GM12878 (cell line): ENCODE results near the gene CDH4. TPM values are rescaled to one million over a fixed set of nuclear protein-coding genes. Genes with fewer than 3 reads are reported as not detected.

Source experiments
- ATAC-seq: fragments of 200-7000 bp; cut with Tn5 transposase; 3 replicates; pipeline ENCODE4 v1.9.1; 2020; ENCODE audit warnings: mild to moderate bottlenecking, moderate library complexity
- BruUV-seq: library from RNA; stranded (reverse); fragments of 400-500 nt; replicated peaks from 2 replicates; lab custom pipeline; 2021; lab: Mats Ljungman, UMichigan
- CTCF ChIA-PET: fragments of 300-600 bp; sonication (Branson Sonifier 250); formaldehyde crosslinking; extraction: SDS; loops from one replicate; lab custom pipeline; 2021; ENCODE audit warnings: inconsistent platforms; lab: Yijun Ruan, JAX
- POLR2A ChIA-PET: fragments of 350-600 bp; formaldehyde crosslinking; extraction: SDS; loops from one replicate; lab custom pipeline; 2021; ENCODE audit warnings: inconsistent platforms; lab: Charles Lee
- RAD21 ChIA-PET: fragments of 300-600 bp; sonication (Branson Sonifier 250); formaldehyde crosslinking; loops from one replicate; lab custom pipeline; 2023; ENCODE audit warnings: antibody characterized with exemption; ENCODE audit not compliant: unreplicated experiment; lab: Charles Lee
- SMC1A ChIA-PET: fragments of 300-600 bp; sonication (Branson Sonifier 250); formaldehyde crosslinking; loops from one replicate; lab custom pipeline; 2023; ENCODE audit not compliant: unreplicated experiment, uncharacterized antibody; lab: Charles Lee
- DNase-seq: peaks from one replicate; pipeline ENCODE4 v3.0.0-alpha.2; 2011; ENCODE audit warnings: low read depth, low spot score
- FAIRE-seq: peaks from 3 replicates; lab custom pipeline; 2011; peaks lifted over from hg19 to GRCh38; lab: Jason Lieb, UNC
- H2AFZ ChIP-seq: 2 replicates; pipeline ENCODE4 v1.6.0; 2011; ENCODE audit warnings: low read depth, low read length, control low read depth; ENCODE audit not compliant: control insufficient read depth
- H3K27ac ChIP-seq: 2 replicates; pipeline ENCODE4 v1.5.1; 2011; ENCODE audit warnings: control low read depth; ENCODE audit not compliant: control insufficient read depth, insufficient read depth
- H3K27me3 ChIP-seq, 2 experiments: replicated peaks in 1 of 2; 2 replicates each; pipeline versions ENCODE4 v1.6.0 to v1.6.1; 2011; ENCODE audit warnings: low read length in 1 of 2; ENCODE audit not compliant: control insufficient read depth in 2 of 2, insufficient read depth in 2 of 2
- H3K36me3 ChIP-seq, 2 experiments: 2 replicates each; pipeline ENCODE4 v1.5.1; 2011; ENCODE audit warnings: low read length in 1 of 2; ENCODE audit not compliant: control insufficient read depth in 2 of 2, insufficient read depth in 2 of 2
- H3K4me1 ChIP-seq: 2 replicates; pipeline ENCODE4 v1.6.1; 2011; ENCODE audit warnings: mild to moderate bottlenecking, low read length, moderate library complexity, mixed read lengths; ENCODE audit not compliant: control insufficient read depth, insufficient read depth
- H3K4me2 ChIP-seq: 2 replicates; pipeline ENCODE4 v1.6.0; 2011; ENCODE audit warnings: control low read depth; ENCODE audit not compliant: control insufficient read depth, insufficient read depth
- H3K4me3 ChIP-seq: fragments of 200-600 bp; sonication (generic); 2 replicates; pipeline ENCODE4 v1.5.1; 2016
- H3K79me2 ChIP-seq: 2 replicates; pipeline ENCODE4 v1.6.0; 2011; ENCODE audit warnings: low read length; ENCODE audit not compliant: control insufficient read depth, insufficient read depth
- H3K9ac ChIP-seq: 2 replicates; pipeline ENCODE4 v1.8.0; 2011; ENCODE audit warnings: low read length, control low read depth, mixed read lengths; ENCODE audit not compliant: control insufficient read depth, insufficient read depth
- H3K9me3 ChIP-seq: replicated peaks from 3 replicates; pipeline ENCODE4 v1.5.1; 2011; ENCODE audit warnings: mild to moderate bottlenecking, low read length; ENCODE audit not compliant: control insufficient read depth, insufficient read depth
- H4K20me1 ChIP-seq: 2 replicates; pipeline ENCODE4 v1.6.0; 2011; ENCODE audit not compliant: control insufficient read depth, insufficient read depth
- ZBED1 ChIP-seq: IDR thresholded peaks from 2 replicates; pipeline ENCODE4 v1.6.1; 2016; ENCODE audit warnings: borderline replicate concordance
- ZNF24 ChIP-seq: fragments of 450-650 bp; IDR thresholded peaks from 2 replicates; pipeline ENCODE4 v1.6.1; 2017; ENCODE audit warnings: antibody characterized with exemption, mild to moderate bottlenecking
- WGBS: methylation state at CpG from one replicate; pipeline ENCODE4 v1.1.6; 2016; ENCODE audit warnings: low lambda C conversion rate; ENCODE audit not compliant: insufficient replicate concordance, insufficient coverage; ENCODE audit errors: missing lambda C conversion rate; 5-methylcytosine and 5-hydroxymethylcytosine counted together
- in situ Hi-C: fragments of 300-500 bp; cut with MboI; formaldehyde crosslinking; loops from 9 replicates; pipeline ENCODE4 v1.14.3; 2018; ENCODE audit warnings: mixed read lengths
- intact Hi-C: fragments of 100-400 bp; cut with micrococcal nuclease; formaldehyde crosslinking; loops from one replicate; pipeline ENCODE4 v1.14.2; 2022; ENCODE audit not compliant: unreplicated experiment
- polyA plus RNA-seq, 11 experiments: library from polyadenylated mRNA; depleted of rRNA in 4 of 11; unstranded in 6 of 11; stranded (reverse) in 5 of 11; fragments of >200 nt; fragmentation: Nextera tagmentation in 4 of 11; fragmentation: Illumina TruSeq in 1 of 11; extraction: Ambion mirVana in 4 of 11; extraction: Trizol in 1 of 11; gene quantifications; 1 replicate in 1 of 11; 2 replicates in 10 of 11; pipeline versions ENCODE4 v1.2.1 to v1.2.3, GENCODE V29; 2011 to 2016; ENCODE audit warnings: inconsistent platforms in 2 of 11, missing spikeins in 2 of 11, low read depth in 1 of 11
- total RNA-seq, 4 experiments: library from RNA; depleted of rRNA in 3 of 4; stranded (reverse); fragments of >200 nt in 3 of 4; fragmentation: Illumina TruSeq in 1 of 4; extraction: Trizol in 1 of 4; gene quantifications; 2 replicates each; pipeline versions ENCODE4 v1.2.1 to v1.2.3, GENCODE V29; 2013 to 2021
- TF ChIP-seq, protein P1 (sequence below): fragments of 450-650 bp; IDR thresholded peaks from 2 replicates; pipeline ENCODE4 v1.6.1; 2018; ENCODE audit warnings: borderline replicate concordance, mild to moderate bottlenecking; ENCODE audit not compliant: partially characterized antibody
- TF ChIP-seq, protein P2 (sequence below): IDR thresholded peaks from 2 replicates; pipeline ENCODE4 v1.6.1; 2011; ENCODE audit warnings: low read depth, mild to moderate bottlenecking, low read length, moderate library complexity, borderline replicate concordance; ENCODE audit errors: extremely low read depth

CDH4 gene
- total and polyA plus RNA-seq, 10 of the 15 experiments (the other 5 are each of a cell fraction or from before 2014, with no cell fraction given): not detected

DNA sequence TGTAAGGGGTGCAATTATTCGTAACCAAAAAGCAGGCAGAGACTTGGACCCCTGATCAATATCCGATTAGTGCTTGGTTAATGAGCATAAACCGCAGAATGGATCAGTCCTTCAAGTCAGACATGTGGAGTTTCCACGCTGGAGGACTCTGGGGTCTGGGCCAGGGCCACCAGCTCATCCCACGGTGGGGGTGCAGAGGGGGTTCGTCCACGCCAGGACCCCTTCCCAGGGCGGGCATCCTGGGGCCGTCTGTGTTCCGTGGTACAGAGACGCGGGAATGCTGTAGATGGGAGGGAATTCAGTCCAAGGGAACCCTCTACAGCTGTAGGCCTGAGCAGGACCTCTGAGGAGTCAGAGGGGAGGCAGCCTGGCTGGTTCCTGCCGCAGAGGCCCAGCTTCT lies 615.9 kb downstream of the CDH4 start:
- H3K36me3 ChIP-seq: no peaks in the 10 kb centered on the region
- no peaks in the 10 kb centered on the region for H4K20me1 ChIP-seq
- intact Hi-C loops: no loop called here
- H3K9ac ChIP-seq: no peak overlapping the region
- BruUV-seq: no TSS peak
- no peak overlapping the region for H2AFZ ChIP-seq
- CTCF ChIA-PET: no interaction called here
- H3K4me2 ChIP-seq: no peak overlapping the region
- RAD21 ChIA-PET: no interaction called here
- no peak for TF ChIP-seq ZNF24
- TF ChIP-seq, protein P1, sequence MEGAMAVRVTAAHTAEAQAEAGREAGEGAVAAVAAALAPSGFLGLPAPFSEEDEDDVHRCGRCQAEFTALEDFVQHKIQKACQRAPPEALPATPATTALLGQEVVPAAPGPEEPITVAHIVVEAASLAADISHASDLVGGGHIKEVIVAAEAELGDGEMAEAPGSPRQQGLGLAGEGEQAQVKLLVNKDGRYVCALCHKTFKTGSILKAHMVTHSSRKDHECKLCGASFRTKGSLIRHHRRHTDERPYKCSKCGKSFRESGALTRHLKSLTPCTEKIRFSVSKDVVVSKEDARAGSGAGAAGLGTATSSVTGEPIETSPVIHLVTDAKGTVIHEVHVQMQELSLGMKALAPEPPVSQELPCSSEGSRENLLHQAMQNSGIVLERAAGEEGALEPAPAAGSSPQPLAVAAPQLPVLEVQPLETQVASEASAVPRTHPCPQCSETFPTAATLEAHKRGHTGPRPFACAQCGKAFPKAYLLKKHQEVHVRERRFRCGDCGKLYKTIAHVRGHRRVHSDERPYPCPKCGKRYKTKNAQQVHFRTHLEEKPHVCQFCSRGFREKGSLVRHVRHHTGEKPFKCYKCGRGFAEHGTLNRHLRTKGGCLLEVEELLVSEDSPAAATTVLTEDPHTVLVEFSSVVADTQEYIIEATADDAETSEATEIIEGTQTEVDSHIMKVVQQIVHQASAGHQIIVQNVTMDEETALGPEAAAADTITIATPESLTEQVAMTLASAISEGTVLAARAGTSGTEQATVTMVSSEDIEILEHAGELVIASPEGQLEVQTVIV: no peak
- no peaks in the 10 kb centered on the region for H3K79me2 ChIP-seq
- in situ Hi-C loops: no loop called here
- 23% methylated on average over 10 of the region's 13 CpGs for WGBS
- H3K9me3 ChIP-seq: no peaks in the 10 kb centered on the region; the same call in 2 of the 3 replicates
- no peaks in the 10 kb centered on the region for H3K27me3 ChIP-seq
- SMC1A ChIA-PET: no interaction called here
- POLR2A ChIA-PET: no interaction called here
- FAIRE-seq: no peak
- H3K4me3 ChIP-seq: no peak overlapping the region
- ATAC-seq: no peak
- H3K27ac ChIP-seq: no peak overlapping the region
- no peaks in the 10 kb centered on the region for H3K4me1 ChIP-seq
- DNase-seq: no peak

DNA sequence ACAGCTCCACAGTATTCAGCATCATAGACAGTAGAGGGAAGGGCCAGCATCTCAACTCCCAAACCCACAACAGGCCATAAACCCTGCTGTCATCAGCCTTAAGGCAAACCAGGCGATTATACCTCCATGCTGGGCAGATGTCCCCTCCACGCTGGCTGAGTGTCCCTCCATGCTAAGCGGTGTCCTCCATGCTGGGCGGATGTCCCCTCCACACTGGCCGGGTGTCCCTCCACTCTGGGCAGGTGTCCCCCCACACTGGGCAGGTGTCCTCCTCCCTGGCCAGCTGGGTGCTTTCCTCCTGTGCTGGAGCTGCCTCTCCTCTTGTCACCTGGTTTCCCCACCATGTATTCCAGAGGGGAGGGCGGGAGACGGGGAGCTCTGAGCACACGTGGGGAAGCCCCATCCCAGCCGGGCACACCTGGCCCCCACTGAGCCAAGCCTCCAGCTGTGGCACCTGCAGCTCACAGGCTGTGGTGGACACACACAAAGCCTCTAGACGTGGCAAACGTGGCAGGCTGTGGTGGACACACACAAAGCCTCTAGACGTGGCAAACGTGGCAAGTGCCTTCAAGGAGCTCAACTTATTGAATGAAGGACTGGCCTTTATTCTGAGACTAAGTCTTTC lies 616.5 kb downstream of the CDH4 start:
- no peaks in the 10 kb centered on the region for H3K4me1 ChIP-seq
- H3K9me3 ChIP-seq: no peaks in the 10 kb centered on the region; the same call in 2 of the 3 replicates
- DNase-seq (no peak), ATAC-seq (no peak), FAIRE-seq (no peak)
- H3K27me3 ChIP-seq: no peaks in the 10 kb centered on the region
- RAD21 ChIA-PET: no interaction called here
- H3K27ac ChIP-seq: no peak overlapping the region
- no peak overlapping the region for H2AFZ ChIP-seq
- H4K20me1 ChIP-seq: no peaks in the 10 kb centered on the region
- 40% methylated on average over 11 of the region's 13 CpGs for WGBS
- H3K36me3 ChIP-seq: no peaks in the 10 kb centered on the region
- no peak overlapping the region for H3K9ac ChIP-seq
- SMC1A ChIA-PET: no interaction called here
- intact Hi-C loops: no loop called here
- no peak overlapping the region for H3K4me3 ChIP-seq
- CTCF ChIA-PET: no interaction called here
- H3K79me2 ChIP-seq: no peaks in the 10 kb centered on the region
- no peak overlapping the region for H3K4me2 ChIP-seq
- TF ChIP-seq ZBED1: no peak
- TF ChIP-seq, protein P2, sequence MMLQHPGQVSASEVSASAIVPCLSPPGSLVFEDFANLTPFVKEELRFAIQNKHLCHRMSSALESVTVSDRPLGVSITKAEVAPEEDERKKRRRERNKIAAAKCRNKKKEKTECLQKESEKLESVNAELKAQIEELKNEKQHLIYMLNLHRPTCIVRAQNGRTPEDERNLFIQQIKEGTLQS: no peak
- in situ Hi-C loops: no loop called here
- POLR2A ChIA-PET: no interaction called here
- no TSS peak for BruUV-seq
